OCI-LY3 (cell line): ENCODE results near the gene NUMA1.

Experiments
- EZH2phosphoT487 ChIP-seq: fragments of 200-600 bp; shearing (Covaris generic); IDR thresholded peaks from 2 replicates; pipeline ENCODE4 v1.6.1; 2018; ENCODE audit warnings: antibody characterized with exemption, mixed run types, low read depth
- TF ChIP-seq, protein P1 (sequence below): fragments of 200-600, 300-600 bp; sonication (generic); IDR thresholded peaks from 2 replicates; pipeline ENCODE4 v1.5.1; 2014; ENCODE audit warnings: antibody characterized with exemption, low read length, low read depth

DNA sequence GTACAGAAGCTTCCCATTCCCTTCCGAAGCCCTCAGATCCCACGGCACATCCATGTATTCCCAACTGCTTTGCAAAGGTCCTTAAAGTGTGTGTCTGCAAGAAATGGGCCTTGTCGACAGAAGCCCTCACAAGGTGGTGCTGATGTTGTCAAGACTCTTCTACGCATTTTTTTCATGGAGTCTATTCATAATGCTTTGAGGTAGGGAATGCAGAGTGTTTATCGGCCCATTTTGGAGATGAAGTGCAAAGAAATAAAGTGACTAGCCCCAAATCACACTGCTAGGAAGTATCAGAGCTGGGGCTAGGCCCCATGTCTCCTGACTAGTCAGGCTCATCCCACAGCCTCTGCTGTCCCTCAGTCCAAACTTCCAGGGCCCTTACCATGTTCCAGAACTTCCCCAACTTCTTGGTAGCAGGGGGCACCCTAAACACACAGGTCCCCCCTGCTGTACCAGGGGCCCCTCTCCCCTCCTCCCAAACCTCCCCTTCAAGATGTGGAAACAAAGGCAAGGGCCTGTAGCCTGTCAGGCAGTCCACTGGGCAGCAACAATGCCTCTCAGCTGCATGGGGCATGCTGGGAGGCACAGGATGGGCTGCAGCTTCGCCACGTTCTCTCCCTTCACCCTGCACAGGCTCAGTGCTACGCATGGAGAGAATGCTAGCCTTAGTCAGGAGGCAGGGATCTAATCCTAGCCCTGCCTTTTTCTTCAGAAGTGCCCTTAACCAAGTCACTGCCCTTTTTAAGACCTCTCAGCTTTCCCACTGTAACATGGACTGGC lies 73.8 kb downstream of the NUMA1 start:
- TF ChIP-seq, protein P1, sequence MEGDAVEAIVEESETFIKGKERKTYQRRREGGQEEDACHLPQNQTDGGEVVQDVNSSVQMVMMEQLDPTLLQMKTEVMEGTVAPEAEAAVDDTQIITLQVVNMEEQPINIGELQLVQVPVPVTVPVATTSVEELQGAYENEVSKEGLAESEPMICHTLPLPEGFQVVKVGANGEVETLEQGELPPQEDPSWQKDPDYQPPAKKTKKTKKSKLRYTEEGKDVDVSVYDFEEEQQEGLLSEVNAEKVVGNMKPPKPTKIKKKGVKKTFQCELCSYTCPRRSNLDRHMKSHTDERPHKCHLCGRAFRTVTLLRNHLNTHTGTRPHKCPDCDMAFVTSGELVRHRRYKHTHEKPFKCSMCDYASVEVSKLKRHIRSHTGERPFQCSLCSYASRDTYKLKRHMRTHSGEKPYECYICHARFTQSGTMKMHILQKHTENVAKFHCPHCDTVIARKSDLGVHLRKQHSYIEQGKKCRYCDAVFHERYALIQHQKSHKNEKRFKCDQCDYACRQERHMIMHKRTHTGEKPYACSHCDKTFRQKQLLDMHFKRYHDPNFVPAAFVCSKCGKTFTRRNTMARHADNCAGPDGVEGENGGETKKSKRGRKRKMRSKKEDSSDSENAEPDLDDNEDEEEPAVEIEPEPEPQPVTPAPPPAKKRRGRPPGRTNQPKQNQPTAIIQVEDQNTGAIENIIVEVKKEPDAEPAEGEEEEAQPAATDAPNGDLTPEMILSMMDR, result no peak
- no peak for TF ChIP-seq EZH2phosphoT487
